ENCODE data around the gene FOLR1. TPM values are rescaled to one million over a fixed set of nuclear protein-coding genes. Genes with fewer than 3 reads are reported as not detected.

Gene FOLR1
- total RNA-seq, 2 donors from 2014 or later, result 13.8 to 19.3 TPM

DNA sequence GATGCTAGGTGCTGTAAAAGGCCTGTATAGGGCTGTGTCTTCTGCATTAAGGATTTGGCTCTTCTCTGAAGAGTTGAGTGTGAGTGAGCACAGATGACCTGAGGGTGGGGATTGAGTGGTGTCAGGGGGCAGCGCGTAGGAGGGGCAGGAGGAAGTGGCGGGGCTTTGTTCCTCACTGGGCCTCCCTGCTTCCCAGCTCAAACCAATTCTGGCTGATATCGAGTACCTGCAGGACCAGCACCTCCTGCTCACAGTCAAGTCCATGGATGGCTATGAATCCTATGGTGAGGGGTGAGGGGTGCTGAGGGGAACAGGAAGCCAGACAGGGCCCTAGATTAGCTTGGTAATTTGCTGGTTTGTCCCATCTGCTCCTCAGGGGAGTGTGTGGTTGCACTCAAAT lies 43.0 kb downstream of the FOLR1 start:
- Mint-ChIP-seq H3K4me3 (no peak overlapping the region), H3K4me1 (peaks cover 9% of the 10 kb centered on the region), H3K9me3 (no peaks in the 10 kb centered on the region), H3K36me3 (ENCODE audit: low read depth) (peaks cover 68% of the 10 kb centered on the region), H3K27ac (no peak overlapping the region), H3K27me3 (ENCODE audit: insufficient read depth) (peaks cover 6% of the 10 kb centered on the region)
- Histone ChIP-seq H3K4me3 (ENCODE audit: low read length) (no peak overlapping the region), H3K27ac (ENCODE audit: low read depth, low read length) (no peak overlapping the region), H3K4me1 (ENCODE audit: control insufficient read depth, insufficient read depth, low read length) (no peaks in the 10 kb centered on the region), H3K27me3 (ENCODE audit: control insufficient read depth, insufficient read depth, low read length, poor library complexity, severe bottlenecking) (peaks cover 6% of the 10 kb centered on the region), H3K36me3 (ENCODE audit: control insufficient read depth, insufficient read depth, low read length) (peaks cover 86% of the 10 kb centered on the region), H3K9me3 (ENCODE audit: control insufficient read depth, low read length) (no peaks in the 10 kb centered on the region), H3K9ac (ENCODE audit: extremely low read depth, low read length, poor library complexity, severe bottlenecking) (no peak overlapping the region)
- WGBS, 2 experiments (ENCODE audit: insufficient coverage in 1 of 2, insufficient read length in 1 of 2), result 98 to 100% methylated on average over 4 of the region's 4 CpGs
- DNase-seq, result no peak
- TF ChIP-seq, protein P1, sequence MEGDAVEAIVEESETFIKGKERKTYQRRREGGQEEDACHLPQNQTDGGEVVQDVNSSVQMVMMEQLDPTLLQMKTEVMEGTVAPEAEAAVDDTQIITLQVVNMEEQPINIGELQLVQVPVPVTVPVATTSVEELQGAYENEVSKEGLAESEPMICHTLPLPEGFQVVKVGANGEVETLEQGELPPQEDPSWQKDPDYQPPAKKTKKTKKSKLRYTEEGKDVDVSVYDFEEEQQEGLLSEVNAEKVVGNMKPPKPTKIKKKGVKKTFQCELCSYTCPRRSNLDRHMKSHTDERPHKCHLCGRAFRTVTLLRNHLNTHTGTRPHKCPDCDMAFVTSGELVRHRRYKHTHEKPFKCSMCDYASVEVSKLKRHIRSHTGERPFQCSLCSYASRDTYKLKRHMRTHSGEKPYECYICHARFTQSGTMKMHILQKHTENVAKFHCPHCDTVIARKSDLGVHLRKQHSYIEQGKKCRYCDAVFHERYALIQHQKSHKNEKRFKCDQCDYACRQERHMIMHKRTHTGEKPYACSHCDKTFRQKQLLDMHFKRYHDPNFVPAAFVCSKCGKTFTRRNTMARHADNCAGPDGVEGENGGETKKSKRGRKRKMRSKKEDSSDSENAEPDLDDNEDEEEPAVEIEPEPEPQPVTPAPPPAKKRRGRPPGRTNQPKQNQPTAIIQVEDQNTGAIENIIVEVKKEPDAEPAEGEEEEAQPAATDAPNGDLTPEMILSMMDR (conservative IDR thresholded peaks at IDR 0.05), result no peak

DNA sequence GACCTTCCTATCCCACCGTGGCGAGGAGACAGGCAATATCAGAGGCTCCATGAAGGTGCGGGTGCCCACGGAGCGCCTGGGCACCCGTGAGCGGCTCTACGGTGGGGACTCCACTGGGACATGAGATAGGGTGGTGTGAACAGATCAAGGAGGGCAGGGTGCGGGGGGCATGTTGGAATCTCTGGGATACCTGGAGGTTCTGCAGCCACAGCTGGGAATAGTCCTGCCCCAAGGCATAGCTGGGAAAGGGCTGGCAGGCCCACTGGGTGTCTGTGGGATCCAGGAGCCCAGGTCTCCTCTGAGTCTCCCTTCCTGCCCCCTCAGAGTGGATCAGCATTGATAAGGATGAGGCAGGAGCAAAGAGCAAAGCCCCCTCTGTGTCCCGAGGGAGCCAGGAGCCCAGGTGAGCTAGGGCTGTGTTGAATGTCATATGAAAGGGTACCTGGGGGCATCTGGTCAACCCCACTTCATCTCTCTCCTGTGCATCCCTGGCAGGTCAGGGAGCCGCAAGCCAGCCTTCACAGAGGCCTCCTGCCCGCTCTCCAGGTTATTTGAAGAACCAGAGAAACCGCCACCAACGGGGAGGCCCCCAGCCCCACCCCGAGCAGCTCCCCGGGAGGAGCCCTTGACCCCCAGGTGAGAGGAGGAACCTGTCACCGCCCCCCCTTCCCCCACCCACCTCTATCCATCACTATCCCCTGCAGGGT lies 43.6 kb downstream of the FOLR1 start:
- H3K27me3 ChIP-seq (ENCODE audit: control insufficient read depth, insufficient read depth, low read length, poor library complexity, severe bottlenecking), result peaks cover 12% of the 10 kb centered on the region
- 95 to 97% methylated on average over 6 to 17 of the region's 17 CpGs for whole genome bisulfite sequencing, 2 experiments (ENCODE audit: insufficient coverage in 1 of 2, insufficient read length in 1 of 2)
- peaks cover 63% of the 10 kb centered on the region for H3K36me3 Mint-ChIP-seq (ENCODE audit: low read depth)
- H3K4me3 Mint-ChIP-seq, result no peak overlapping the region
- no peaks in the 10 kb centered on the region for H3K9me3 ChIP-seq (ENCODE audit: control insufficient read depth, low read length)
- H3K9me3 Mint-ChIP-seq, result no peaks in the 10 kb centered on the region
- H3K27ac Mint-ChIP-seq, result no peak overlapping the region
- peak; percentile 27 for DNase-seq
- H3K27me3 Mint-ChIP-seq (ENCODE audit: insufficient read depth), result peaks cover 11% of the 10 kb centered on the region
- H3K27ac ChIP-seq (ENCODE audit: low read depth, low read length), result no peak overlapping the region
- peaks cover 11% of the 10 kb centered on the region for H3K4me1 Mint-ChIP-seq
- H3K4me3 ChIP-seq (ENCODE audit: low read length), result no peak overlapping the region
- peaks cover 80% of the 10 kb centered on the region for H3K36me3 ChIP-seq (ENCODE audit: control insufficient read depth, insufficient read depth, low read length)
- no peaks in the 10 kb centered on the region for H3K4me1 ChIP-seq (ENCODE audit: control insufficient read depth, insufficient read depth, low read length)
- no peak overlapping the region for H3K9ac ChIP-seq (ENCODE audit: extremely low read depth, low read length, poor library complexity, severe bottlenecking)
- TF ChIP-seq, protein P1 (conservative IDR thresholded peaks at IDR 0.05), result no peak

DNA sequence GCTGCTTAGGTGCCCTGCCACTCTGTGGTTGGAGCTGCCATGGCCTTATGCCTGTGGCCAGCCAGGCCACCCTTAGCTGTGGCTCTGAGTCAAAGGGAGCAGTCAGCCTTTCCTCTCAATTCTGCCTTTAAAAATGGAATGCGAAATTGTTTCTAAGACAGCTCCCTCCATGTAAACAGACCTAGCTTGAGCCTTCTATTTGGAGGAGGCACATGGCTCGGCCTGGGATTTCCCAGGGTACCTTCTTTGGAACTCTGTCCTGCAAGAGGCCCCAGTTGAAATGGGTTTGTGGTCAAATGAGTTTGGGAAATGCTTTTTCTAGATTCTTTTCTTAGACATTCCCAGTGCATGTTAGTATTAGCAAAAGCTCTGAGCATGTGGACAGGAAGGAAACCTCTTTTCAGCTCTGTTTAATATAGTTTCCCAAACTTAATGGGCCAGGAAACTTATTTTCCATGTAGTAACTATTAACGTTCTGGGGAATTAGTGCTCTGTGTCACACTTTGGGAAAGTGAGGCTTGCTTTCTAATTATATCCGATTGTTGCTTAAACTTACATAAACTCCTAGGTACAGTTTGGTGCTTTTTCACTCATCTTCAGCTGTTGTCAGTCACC lies 44.2 kb downstream of the FOLR1 start:
- 98 to 100% methylated on average over 3 to 4 of the region's 4 CpGs for WGBS, 2 experiments (ENCODE audit: insufficient coverage in 1 of 2, insufficient read length in 1 of 2)
- Histone ChIP-seq H3K4me1 (ENCODE audit: control insufficient read depth, insufficient read depth, low read length) (no peaks in the 10 kb centered on the region), H3K27ac (ENCODE audit: low read depth, low read length) (no peak overlapping the region), H3K36me3 (ENCODE audit: control insufficient read depth, insufficient read depth, low read length) (peaks cover 73% of the 10 kb centered on the region), H3K9me3 (ENCODE audit: control insufficient read depth, low read length) (no peaks in the 10 kb centered on the region), H3K9ac (ENCODE audit: extremely low read depth, low read length, poor library complexity, severe bottlenecking) (no peak overlapping the region), H3K27me3 (ENCODE audit: control insufficient read depth, insufficient read depth, low read length, poor library complexity, severe bottlenecking) (peaks cover 19% of the 10 kb centered on the region), H3K4me3 (ENCODE audit: low read length) (no peak overlapping the region)
- H3K27me3 Mint-ChIP-seq (ENCODE audit: insufficient read depth), result peaks cover 18% of the 10 kb centered on the region
- H3K4me1 Mint-ChIP-seq, result peaks cover 11% of the 10 kb centered on the region
- H3K36me3 Mint-ChIP-seq (ENCODE audit: low read depth), result peaks cover 58% of the 10 kb centered on the region
- no peaks in the 10 kb centered on the region for H3K9me3 Mint-ChIP-seq
- TF ChIP-seq, protein P1 (conservative IDR thresholded peaks at IDR 0.05), result no peak
- DNase-seq, result peak; percentile 7
- no peak overlapping the region for H3K4me3 Mint-ChIP-seq
- peak overlapping the region; percentile 52 for H3K27ac Mint-ChIP-seq
